Measurements from ENCODE around the gene RTEL1. TPM values are rescaled to one million over a fixed set of nuclear protein-coding genes. Genes with fewer than 3 reads are reported as not detected.

RTEL1 gene
- polyA plus RNA-seq, 1 of the 3 experiments (the other 2 are of a cell fraction): 9.9 TPM

DNA sequence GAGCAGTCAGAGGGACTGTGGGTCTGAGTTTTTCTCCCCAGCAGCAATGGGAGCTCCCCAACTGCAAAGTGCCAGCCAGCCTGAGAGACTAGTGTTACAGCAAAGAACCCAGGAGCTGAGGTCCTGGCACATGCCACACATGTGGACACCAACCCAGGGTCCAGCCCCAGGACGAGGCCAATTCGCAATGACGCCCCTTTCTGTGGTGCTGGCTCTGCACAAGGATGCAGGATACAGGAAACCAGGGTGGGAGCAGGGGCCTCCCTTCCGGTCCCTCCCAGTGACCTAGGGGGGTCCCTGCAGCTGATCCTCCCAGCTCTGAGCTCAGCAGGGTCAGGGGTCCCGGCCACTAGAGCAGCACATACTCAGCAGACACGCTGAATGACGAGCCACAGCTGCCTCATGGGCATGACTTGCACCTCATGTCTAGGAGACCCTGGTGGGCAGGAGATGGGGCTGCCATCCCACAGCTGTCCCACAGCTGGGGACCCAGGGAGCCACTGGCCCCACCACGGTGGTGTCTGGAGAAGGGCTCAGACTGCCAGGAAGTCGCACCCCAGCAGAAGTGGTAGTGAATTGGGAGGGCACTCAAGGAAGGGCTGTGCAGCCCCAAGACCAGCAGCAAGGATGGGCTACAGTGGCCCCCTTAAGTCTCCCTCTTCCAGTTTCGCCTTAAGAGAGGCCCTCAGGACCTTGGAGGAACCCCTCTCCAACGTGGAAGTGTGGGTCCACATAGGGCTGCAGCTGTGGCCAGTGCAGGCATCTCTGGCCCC is 46.0 kb downstream of the RTEL1 start:
- Histone ChIP-seq H3K9me3 (no peaks in the 10 kb centered on the region), H3K9ac (no peak overlapping the region), H3K79me2 (ENCODE audit: insufficient read depth) (peaks cover 45% of the 10 kb centered on the region), H3K36me3 (replicated peaks in 1 of 2; ENCODE audit: control insufficient read depth in 1 of 2, insufficient read depth in 2 of 2, low read length in 1 of 2) (peaks cover 23 to 25% of the 10 kb centered on the region in 2 experiments), H4K20me1 (ENCODE audit: insufficient read depth) (no peaks in the 10 kb centered on the region), H3K9me2 (no peaks in the 10 kb centered on the region), H2AFZ (ENCODE audit: low read depth) (no peak overlapping the region), H3K27me3 (ENCODE audit: insufficient read depth) (no peaks in the 10 kb centered on the region), H3K4me2 (no peak overlapping the region), H3K4me3 (ENCODE audit: low read depth in 2 of 2, low read length in 1 of 2) (no peak overlapping the region), H3F3A (replicated peaks; ENCODE audit: insufficient read depth) (no peaks in the 10 kb centered on the region), H3K27ac (ENCODE audit: low read depth in 2 of 2, low read length in 1 of 2) (no peak overlapping the region), H3K4me1 (ENCODE audit: control insufficient read depth in 1 of 2, insufficient read depth in 2 of 2, low read depth in 1 of 2, low read length in 1 of 2) (peaks cover 8 to 29% of the 10 kb centered on the region in 2 experiments; a peak in 3 of 4 replicates)
- 92% methylated on average over 6 of the region's 11 CpGs for WGBS (ENCODE audit: low lambda C conversion rate)
- no peak for TF ChIP-seq MAX (IDR thresholded peaks at IDR 0.05; ENCODE audit: low read depth)
- TF ChIP-seq TCF12 (IDR thresholded peaks at IDR 0.05): no peak
- TF ChIP-seq EP300 (IDR thresholded peaks at IDR 0.05; ENCODE audit: borderline replicate concordance in 1 of 2, low read depth in 1 of 2, low read length in 1 of 2): no peak
- TF ChIP-seq RXRA (IDR thresholded peaks at IDR 0.05; ENCODE audit: borderline replicate concordance, low read depth): no peak
- TF ChIP-seq USF1 (IDR thresholded peaks at IDR 0.05; ENCODE audit: borderline replicate concordance, low read depth): no peak
- TF ChIP-seq RAD21 (IDR thresholded peaks at IDR 0.05; ENCODE audit: low read length): no peak
- TF ChIP-seq MEF2A (IDR thresholded peaks at IDR 0.05; ENCODE audit: borderline replicate concordance, low read depth): no peak
- no peak for TF ChIP-seq PBX3 (IDR thresholded peaks at IDR 0.05)
- no peak for TF ChIP-seq FOXJ3 (CRISPR knock-in tag; IDR thresholded peaks at IDR 0.05)
- no peak for TF ChIP-seq RFX5 (IDR thresholded peaks at IDR 0.05; ENCODE audit: low read length)
- TF ChIP-seq POLR2AphosphoS5 (IDR thresholded peaks at IDR 0.05; ENCODE audit: low read depth, low read length): no peak
- TF ChIP-seq SMC3 (IDR thresholded peaks at IDR 0.05; ENCODE audit: low read depth, low read length): no peak
- TF ChIP-seq FOXM1 (IDR thresholded peaks at IDR 0.05; ENCODE audit: low read depth): no peak
- TF ChIP-seq IRF3 (IDR thresholded peaks at IDR 0.05; ENCODE audit: low read depth, low read length): no peak
- no peak for TF ChIP-seq GATA2 (CRISPR knock-in tag; IDR thresholded peaks at IDR 0.05)
- TF ChIP-seq, protein P1, sequence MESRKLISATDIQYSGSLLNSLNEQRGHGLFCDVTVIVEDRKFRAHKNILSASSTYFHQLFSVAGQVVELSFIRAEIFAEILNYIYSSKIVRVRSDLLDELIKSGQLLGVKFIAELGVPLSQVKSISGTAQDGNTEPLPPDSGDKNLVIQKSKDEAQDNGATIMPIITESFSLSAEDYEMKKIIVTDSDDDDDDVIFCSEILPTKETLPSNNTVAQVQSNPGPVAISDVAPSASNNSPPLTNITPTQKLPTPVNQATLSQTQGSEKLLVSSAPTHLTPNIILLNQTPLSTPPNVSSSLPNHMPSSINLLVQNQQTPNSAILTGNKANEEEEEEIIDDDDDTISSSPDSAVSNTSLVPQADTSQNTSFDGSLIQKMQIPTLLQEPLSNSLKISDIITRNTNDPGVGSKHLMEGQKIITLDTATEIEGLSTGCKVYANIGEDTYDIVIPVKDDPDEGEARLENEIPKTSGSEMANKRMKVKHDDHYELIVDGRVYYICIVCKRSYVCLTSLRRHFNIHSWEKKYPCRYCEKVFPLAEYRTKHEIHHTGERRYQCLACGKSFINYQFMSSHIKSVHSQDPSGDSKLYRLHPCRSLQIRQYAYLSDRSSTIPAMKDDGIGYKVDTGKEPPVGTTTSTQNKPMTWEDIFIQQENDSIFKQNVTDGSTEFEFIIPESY (IDR thresholded peaks at IDR 0.05; ENCODE audit: borderline replicate concordance, low read depth): no peak
- TF ChIP-seq RCOR1 (IDR thresholded peaks at IDR 0.05; ENCODE audit: low read length): no peak
- TF ChIP-seq TEAD4 (IDR thresholded peaks at IDR 0.05; ENCODE audit: borderline replicate concordance, insufficient read depth): no peak
- DNase-seq: no peak
- CTCF ChIA-PET: interaction anchor here (1.8 kb wide), 1 partner anchor 35 kb away, joined by 4 read pairs; the partner anchor contains the start of gene SLC2A4RG
- POLR2A ChIA-PET: no interaction called here

Measured in SK-N-SH (cell line).